H1 (cell line): ENCODE measurements around the gene SLC26A1.

Experiments
- CHD2 ChIP-seq: IDR thresholded peaks from 2 replicates; pipeline ENCODE4 v1.6.1; 2012; ENCODE audit warnings: low read length, improper control_type of control experiment
- CTCF ChIP-seq, 3 experiments: IDR thresholded peaks; 1 replicate in 2 of 3; 2 replicates in 1 of 3; pipeline versions ENCODE4 v1.5.1 to v1.6.1; 2011; ENCODE audit warnings: low read length in 3 of 3, mild to moderate bottlenecking in 3 of 3, inconsistent platforms in 2 of 3, low read depth in 1 of 3, moderate library complexity in 1 of 3; ENCODE audit not compliant: insufficient read depth in 1 of 3; ENCODE audit errors: control extremely low read depth in 1 of 3

GRCh38 chr4:992297-993110 is 700 bp downstream of the SLC26A1 start:
- TF ChIP-seq CHD2, result no peak
- TF ChIP-seq CTCF (IDR thresholded peaks at IDR 0.05; ENCODE audit: control extremely low read depth in 1 of 3, insufficient read depth in 1 of 3, low read depth in 1 of 3, low read length in 3 of 3), result no peak
